ENCODE results near the gene RAD51D.
A peak's percentile ranks its signal among the peaks of the same experiment; 100 is the strongest.

RAD51D gene

DNA sequence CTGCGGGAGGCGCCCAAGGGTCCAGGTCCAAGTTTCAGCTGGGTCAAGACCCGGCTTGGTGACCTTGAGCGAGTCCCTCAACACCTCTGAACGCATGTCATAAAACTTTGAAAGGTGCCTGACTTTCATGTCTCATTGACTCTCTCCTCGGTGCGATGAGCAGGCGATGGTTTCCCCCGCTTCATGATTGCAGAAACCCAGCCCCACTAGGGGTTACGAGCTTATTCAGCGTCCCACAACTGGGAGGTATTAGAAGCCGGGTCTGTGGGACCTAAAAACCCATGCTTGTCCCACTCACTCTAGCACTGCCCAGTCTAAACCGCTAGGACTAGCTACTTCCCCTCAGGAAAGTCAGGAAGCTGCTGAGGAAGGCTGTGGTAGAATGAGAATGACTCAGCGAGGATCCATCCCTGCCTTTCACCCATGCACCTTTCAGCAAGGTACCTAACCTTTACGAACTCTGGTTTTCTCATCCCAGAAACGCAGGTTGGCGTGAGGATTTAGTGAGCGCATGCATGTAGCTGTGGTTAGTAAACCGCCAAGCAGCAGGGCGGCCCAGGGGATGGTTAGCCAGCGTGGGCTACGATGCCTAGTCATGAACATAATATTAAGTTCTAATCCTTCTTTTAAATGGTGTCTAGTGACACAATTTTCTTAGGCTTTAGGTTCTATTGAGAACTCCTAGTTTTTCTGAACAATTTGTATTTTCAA, 29.9 kb downstream of the RAD51D start:
- peak; percentile 44 for DNase-seq

DNA sequence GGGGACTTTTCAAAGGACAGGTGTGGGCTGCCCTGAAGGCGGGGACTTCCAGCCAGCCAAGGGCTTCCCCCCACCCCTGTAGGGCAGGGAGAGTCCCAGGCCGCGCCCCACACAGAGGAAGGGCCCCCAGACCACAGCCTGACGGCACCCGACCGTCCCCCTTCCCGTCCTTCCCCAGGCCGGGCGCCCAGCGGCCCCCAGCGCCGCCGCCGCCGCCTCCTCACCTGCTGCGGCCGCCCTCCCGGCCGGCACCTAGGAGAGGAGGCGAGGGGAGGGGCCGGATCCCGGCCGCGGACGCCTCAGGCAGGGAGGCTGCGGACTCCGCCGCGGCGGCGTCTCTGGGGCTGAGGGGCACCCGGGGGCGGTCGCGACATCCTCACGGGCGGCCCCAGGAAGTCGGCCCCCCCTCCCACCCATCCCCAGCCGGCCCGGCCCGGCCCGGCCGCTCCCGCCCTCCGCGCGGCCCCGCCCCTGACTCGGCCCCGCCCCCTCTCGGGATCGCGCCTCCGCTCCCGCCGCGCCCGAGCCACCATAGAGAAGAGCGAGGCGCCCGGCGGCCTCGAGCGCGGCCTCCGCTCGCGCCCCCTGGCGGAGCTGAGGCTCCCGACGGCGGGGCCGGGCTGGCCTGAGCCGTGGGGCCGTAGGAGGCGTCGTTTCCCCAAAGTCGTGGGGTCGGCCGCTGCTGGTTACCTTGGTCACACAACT, 30.6 kb downstream of the RAD51D start:
- peak; percentile 83 for DNase-seq

DNA sequence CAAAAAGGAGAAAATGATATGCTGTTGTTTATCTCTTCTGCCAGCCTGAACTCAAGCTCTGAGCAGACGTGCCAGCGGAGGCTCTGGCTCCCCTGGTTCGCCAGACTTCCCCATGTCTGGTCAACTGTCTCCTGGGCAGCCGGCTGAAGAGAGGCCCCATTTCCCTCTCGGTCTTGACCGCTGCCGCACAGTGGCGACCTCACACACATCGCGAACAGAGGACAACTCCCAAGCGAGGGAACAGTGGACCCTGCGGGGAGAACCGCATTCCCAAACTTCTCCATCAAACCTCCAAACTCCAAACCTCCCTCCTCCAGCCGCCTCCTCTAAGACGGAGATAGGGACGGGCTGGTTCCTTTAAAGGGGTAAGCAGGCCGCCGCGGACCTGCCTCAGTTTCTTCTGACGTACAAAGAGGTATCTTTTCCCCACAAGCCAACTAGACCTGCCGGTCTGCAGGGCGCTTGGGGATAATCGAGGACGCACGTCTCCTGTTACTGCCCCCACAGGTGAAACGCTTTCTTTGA, 31.2 kb downstream of the RAD51D start:
- peak; percentile 26 for DNase-seq

DNA sequence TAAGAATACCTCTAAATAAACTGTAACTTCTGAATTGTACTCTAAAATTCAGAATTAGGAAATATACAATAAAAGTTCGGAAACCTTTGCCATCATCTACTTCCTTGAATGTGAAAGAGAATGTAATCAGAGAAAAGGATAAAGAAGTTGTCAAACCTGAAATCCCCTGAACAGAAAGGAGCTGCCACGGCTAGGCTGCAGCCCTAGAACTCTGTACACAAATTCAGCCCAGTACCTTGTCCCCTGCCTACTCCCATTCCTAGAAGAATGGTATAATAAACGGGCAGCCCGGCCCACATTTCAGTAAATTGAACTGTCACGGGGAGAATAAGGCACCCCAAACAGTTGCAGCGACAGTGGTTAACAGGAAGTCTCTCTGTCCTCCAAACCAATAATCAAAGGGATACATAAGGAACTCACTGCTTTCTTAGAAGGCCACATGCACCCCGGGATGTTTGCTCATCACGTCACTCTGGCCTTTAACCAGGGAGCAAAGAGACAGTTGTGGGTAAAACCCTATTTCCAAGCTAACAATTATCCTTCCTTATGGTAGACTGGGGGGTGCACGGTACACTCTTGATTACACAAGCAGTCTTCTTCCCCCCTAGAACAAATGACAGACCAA, 31.8 kb downstream of the RAD51D start:
- DNase-seq: peak; percentile 6

- DNase-seq: no peak
Observed at GRCh38 chr17:35086931-35087573, 32.6 kb downstream of the RAD51D start.

DNA sequence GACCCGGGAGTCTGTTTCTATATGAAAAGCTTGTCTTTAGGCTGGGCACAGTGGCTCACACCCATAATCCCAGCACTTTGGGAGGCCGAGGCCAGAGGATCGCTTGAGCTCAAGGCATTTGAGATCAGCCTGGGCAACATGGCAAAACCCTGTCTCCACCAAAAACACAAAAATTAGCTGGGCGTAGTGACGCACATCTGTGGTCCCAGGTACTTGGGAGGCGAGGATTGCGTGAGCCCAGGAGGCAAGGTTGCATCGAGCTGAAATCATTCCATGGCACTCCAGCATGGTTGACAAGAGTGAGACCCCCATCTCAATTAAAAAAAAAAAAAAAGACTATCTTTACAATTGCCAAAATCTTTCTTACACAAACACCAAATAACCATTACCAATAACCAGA, 33.5 kb downstream of the RAD51D start:
- DNase-seq: no peak

DNA sequence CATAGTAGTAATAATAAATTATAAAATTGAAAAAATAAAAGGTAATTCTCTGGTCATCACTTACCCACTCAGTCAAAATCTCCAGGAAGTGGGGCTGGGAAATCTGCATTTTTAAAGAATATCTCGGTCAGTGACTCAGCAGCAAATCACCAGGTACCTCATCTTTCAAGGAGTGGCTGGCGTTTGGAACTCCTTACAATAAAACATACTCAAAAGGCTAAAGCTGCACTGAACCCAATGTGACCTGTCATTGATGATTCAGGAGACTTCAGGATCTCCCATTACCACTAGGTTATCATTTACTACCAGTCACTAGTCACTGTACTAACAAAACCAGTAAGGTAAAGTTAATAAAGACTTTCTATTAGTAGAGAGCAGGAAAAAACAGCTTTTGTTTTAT, 34.7 kb downstream of the RAD51D start:
- DNase-seq: peak; percentile 49

DNA sequence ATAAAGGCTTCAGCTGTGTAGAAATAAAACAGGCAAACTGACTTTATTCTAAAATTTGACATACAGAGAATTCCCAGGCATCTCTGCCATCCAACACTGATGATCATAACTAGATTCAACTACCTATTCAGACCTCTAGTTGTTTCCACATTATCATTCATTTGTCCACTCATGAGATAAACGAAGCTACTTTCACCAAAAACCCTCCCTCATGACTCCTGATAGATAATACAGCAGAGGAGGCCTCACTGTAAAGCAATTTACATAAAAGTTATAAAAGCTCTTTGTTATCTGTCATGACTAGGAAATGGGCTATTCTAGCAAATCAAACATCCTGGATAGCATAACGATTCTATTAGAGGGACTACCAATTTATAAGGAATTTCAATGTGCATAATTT, 36.6 kb downstream of the RAD51D start:
- no peak for DNase-seq

DNA sequence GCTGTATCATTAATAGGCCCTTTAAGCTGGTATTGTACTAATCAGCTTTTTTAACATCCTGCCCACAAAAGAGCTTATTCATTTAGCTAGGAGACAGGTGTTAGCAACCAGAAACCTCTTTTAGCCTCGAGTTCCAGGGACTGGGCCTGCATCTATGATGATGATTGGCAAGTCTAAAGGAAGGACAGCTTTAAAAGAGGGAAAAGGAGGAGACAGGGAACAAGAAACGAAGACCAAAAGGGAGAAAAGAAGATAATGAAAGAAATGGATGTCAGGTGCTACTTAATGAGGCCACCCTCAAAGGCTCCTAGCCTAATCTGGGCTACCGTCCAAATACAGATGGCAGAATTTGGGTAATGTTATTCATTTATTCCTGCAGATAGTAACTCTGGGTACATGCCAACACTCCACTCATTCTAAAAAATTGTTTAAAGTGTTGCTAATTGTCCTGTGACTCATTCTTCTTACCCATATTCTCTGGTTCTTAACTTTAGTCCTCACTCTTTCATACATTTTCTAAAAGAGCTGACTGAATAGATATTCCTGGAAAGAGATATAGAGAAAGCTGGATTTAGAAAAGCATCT, 37.5 kb downstream of the RAD51D start:
- DNase-seq: peak; percentile 86

DNA sequence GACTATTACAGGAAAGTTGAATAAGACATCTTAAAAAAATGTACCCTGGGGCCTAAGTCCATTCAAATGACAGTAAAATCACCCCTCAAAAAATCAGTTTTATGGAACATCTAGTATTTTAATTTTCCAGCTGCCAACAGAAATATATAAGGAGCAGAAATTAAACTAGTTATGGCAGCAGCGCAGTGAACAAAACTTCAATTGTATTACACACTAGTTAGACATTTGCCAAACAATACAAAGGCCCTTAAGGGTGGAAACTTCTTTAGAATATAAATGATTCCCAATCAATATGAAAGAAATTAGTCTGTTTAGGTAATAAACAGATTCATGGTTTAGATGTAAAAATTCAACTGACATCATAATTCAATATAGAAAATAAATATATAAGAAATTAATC, 38.0 kb downstream of the RAD51D start:
- no peak for DNase-seq

DNA sequence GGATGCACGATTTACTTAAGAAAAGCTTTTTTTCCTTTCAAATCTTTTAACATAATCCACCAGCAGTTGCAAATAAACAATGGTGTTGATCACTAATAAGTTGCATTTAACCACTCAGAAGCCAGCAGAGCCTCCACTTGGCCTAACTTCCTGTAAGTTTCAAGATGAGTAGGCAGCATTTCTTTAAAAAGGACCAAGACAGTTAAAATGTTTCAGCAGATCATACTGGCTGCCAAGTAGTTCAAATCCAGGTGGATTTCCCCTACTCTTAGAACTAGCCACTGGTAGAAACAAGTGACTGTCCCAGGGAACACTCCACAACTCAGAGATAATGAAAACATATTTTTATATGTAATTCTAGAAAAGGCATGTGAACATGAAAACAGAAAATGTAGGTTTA, 39.1 kb downstream of the RAD51D start:
- no peak for DNase-seq

GRCh38 chr17:35079547-35080423, 39.9 kb downstream of the RAD51D start:
- no peak for DNase-seq

DNA sequence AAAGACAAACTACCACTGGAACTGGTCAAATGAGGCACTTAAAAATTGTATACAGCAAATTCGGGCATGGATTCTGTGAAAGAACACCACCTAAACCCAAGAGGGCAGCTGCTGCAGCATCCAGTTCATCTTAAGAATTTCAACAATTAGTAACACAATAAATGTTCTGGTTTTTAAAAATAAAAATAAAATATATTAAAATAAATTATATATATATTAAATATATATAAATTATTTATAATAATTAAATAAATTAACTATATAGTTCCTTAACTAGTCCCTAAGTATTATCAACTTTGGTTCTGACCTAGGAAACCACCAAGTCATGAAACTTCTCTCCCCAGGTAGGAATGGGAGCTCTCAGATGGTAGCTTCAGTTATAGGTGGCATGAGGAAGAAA, 42.8 kb downstream of the RAD51D start:
- DNase-seq: no peak

- no peak for DNase-seq
Observed at GRCh38 chr17:35074711-35075707, 44.7 kb downstream of the RAD51D start.

DNA sequence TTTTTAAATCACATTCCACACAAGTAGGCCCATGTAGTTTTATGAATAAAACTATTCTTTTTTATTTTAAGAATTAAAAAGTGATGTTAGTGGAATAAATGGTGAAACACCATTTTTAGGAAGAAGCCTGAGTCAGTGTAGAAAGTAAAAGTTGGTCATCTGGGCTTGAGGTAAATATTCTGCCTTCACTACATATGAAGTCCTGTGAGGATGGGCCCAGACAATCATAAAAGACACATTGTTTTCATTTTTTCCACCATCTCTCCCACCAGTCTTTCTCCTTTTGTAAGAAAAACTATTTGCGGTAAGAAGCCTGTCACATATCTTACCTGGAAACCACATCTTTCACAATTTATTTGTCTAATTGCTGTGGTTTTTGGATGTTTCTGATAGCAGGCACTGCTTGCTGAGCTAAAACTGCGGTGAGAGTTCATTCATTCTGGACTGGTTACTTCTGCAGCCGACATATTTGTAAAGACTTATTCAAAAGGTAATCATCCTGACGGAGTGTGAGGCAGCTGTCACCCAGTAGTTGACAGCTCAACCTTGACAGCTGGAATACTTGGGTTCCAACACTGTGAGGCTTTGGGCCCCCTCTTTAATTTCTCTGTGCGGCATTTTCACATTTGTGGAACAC, 45.6 kb downstream of the RAD51D start:
- DNase-seq: no peak

DNA sequence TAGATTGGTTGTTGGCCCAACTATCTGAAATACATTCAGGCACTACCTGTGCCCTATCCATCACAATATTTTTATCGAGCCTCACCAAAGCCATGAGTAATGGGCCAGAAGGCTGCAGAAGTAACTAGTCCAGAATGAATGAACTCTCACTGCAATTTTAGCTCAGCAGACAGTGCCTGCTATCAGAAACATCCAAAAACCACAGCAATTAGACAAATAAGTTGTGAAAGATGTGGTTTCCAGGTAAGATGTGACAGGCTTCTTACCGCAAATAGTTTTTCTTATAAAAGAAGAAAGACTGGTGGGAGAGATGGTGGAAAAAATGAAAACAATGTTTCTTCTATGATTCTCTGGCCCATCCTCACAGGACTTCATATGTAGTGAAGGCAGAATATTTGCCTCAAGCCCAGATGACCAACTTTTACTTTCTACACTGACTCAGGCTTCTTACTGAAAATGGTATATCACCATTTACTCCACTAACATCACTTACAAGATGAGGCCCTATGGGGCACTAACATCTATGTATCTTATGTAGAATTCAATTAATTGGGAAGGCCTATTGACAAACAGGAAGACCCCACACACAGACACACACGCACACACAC, 46.4 kb downstream of the RAD51D start:
- DNase-seq: no peak

GRCh38 chr17:35069311-35069710, 50.3 kb downstream of the RAD51D start:
- peak; percentile 52 for DNase-seq

DNA sequence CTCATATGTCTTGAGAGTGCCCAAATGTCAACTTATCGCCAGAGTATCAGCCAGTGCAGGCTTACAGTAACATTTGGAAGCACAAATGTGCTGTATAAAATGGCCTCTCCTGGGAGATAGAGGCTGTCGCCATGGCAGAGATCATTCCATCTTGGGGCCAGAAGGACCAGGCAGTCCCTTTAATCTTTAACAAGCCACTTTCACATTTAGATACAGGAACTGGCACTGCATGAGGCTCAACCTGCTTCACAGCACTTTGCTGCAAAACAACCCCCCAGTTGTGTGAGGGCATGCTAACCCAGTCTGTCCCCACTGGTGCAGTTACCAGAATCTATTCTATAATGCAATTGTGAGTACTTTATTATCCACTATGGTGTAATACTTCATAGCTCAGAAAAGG, 51.4 kb downstream of the RAD51D start:
- DNase-seq: no peak

DNA sequence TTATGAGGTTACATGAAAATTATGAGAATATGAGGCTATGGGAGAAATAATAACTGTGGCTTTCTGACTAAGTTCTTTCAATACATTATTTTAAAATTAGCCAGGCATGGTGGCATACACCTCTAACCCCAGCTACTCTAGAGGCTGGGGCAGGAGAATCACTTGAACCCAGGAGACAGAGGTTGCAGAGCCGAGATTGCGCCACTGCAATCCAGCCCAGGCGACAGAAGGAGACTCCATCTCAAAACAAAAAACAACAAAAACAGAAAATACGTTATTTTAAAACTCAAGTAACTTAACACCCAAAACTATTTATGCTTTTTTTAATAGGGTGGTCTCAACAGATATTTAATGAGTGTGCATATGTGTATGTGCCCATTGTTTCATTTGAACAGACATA, 53.8 kb downstream of the RAD51D start:
- no peak for DNase-seq
